Right cardiac atrium (tissue), 5 donors: Measurements from ENCODE around the gene CHST6. TPM values are rescaled to one million over a fixed set of nuclear protein-coding genes. Genes with fewer than 3 reads are reported as not detected.
"Not testable (repeated sequence)": the region's sequence is repeated elsewhere in the genome, so short reads cannot be mapped to it uniquely, and the experiment has no call there.

ENCODE experiments used
- ATAC-seq, 2 donors: fragments of 200-7000 bp; cut with Tn5 transposase; one replicate each; pipeline versions ENCODE4 v1.8.0 to v1.9.1; 2020; ENCODE audit warnings: moderate library complexity in 2 of 2, mild to moderate bottlenecking in 1 of 2
- DNase-seq, 3 donors: peaks; one replicate each; pipeline ENCODE4 v3.0.0-alpha.2; 2020
- H3K27ac ChIP-seq: one replicate; pipeline ENCODE4 v1.5.1; 2013; ENCODE audit warnings: mild to moderate bottlenecking, low read length, control low read depth, moderate library complexity
- H3K27me3 ChIP-seq: one replicate; pipeline ENCODE4 v1.6.1; 2013; ENCODE audit not compliant: control insufficient read depth, insufficient read depth
- H3K4me1 ChIP-seq: one replicate; pipeline ENCODE4 v1.6.1; 2013; ENCODE audit warnings: low read length; ENCODE audit not compliant: control insufficient read depth, insufficient read depth
- H3K4me3 ChIP-seq: one replicate; pipeline ENCODE4 v1.5.1; 2013; ENCODE audit warnings: low read length, control low read depth
- H3K9me3 ChIP-seq: one replicate; pipeline ENCODE4 v1.6.1; 2013; ENCODE audit warnings: low read length; ENCODE audit not compliant: control insufficient read depth
- WGBS: extraction: QIAGEN DNeasy Blood & Tissue Kit; methylation state at CpG from one replicate; pipeline ENCODE4 v1.1.7; 2013; 5-methylcytosine and 5-hydroxymethylcytosine counted together
- intact Hi-C, 4 donors: fragments of 100-400 bp; cut with DNase I; formaldehyde crosslinking; loops; one replicate each; pipeline versions ENCODE4 v1.11.0 to v1.14.0; 2022 to 2023
- polyA plus RNA-seq: library from polyadenylated mRNA; stranded (reverse); fragments of 200-250 nt; gene quantifications from one replicate; pipeline ENCODE4 v1.2.3, GENCODE V29; 2013
- total RNA-seq, 4 donors: library from RNA; stranded (reverse); fragmentation: NEBNext Ultra II Directional; extraction: Animal tissue kit (Norgen Biotek cat#: 25700); gene quantifications; one replicate each; pipeline ENCODE4 v1.2.1, GENCODE V29; 2021
- donor health status: healthy with polysubstance abuse.
- donor health status: DM: no; HTN: yes; CAD: no.
- donor health status: DM: no; HTN: no; CAD: no.
- donor health status: DM: no; HTN: yes; CAD: no; lungs with severe emphysema.
- donor health status: DM: yes; HTN: yes; CAD: no.

The CHST6 gene
- total and polyA plus RNA-seq, 5 donors, result 1.9 to 9.9 (median 3.6) TPM

DNA sequence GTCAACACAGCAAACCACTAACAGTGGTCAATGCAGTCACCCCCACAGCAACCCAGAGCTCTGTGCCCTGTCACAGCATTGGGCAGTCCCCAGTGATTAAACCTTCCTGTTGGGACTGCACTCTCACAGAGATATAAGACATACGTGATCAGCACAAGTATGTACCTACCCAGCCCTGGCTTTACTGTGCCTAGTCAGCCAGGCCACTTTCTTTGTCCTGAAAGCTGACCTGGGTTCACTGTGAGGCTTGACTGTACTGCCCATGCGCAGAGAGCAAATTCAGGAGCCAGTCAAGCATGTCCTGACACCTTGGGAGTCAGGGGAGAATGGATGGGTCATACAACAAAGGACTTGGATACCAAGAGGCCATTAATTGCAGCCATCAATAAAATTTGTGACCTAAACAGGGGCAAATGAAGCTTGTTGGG is 19.8 kb downstream of the CHST6 start:
- intact Hi-C loops, result loop anchor here in 3 of 4 donors (5.0 to 10.0 kb wide), 6 partner anchors 59 to 289 kb away; partner anchors contain the start of genes ADAT1 (in 1 of the 3), CHST5 (in 1 of the 3) and TMEM231 (in 1 of the 3)
- Histone ChIP-seq H3K27ac (no peak overlapping the region), H3K4me1 (no peaks in the 10 kb centered on the region), H3K4me3 (no peak overlapping the region), H3K27me3 (no peaks in the 10 kb centered on the region), H3K9me3 (no peaks in the 10 kb centered on the region)
- ATAC-seq (no peak), DNase-seq (no peak)
- WGBS, result 90% methylated on average over 2 of the region's 2 CpGs

DNA sequence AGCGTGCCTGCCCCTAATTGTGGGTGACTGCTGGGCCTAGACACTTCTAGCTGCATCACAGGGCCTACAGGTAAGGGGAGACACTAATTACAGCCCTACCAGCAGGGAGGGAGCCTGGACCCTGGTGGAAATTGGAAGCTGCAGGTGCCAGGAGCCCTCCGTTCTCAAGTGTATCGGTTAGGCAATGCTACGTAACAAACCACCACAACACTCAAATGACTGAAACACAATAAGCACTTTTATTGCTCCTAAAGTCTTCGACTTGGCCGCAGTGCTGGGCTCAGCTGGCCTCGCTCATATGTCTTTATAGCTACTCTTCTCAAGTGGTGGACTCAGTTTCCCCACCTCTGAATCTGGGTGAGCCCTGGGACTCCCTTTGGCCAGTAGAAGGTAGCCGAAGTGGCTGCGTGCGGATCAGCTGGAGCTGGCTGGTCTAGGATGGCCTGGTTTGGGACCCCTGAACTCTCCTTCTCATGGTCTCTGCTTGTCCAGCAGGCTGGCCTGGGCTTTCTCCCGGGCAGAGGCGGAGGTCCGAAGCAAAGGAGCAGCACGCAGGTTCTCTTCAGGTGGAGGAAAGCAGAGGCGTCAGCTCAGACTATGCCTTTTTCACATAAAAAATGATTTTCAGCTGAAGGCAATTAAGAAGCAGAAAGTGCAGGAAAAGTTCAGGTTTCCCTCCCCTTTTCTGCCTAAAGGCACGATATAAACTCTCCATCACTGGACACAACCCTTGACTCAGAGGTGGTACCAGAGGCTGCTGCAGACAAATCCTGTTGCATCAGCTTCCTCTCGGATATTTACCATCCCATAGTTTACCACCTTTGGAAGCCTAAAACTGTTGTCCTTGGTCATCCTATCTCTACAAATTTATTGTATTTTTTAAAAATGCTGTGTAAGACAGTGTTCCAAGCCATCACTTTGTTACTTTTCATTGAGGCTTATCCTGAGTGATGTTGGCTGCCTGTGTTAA is 22.0 kb downstream of the CHST6 start:
- WGBS, result 96% methylated on average over 17 of the region's 17 CpGs
- intact Hi-C loops, result loop anchor here in 3 of 4 donors (10.0 kb wide), 5 partner anchors 62 to 292 kb away; partner anchors contain the start of genes ADAT1 (in 1 of the 3), CHST5 (in 1 of the 3) and TMEM231 (in 1 of the 3)
- no peak for ATAC-seq

DNA sequence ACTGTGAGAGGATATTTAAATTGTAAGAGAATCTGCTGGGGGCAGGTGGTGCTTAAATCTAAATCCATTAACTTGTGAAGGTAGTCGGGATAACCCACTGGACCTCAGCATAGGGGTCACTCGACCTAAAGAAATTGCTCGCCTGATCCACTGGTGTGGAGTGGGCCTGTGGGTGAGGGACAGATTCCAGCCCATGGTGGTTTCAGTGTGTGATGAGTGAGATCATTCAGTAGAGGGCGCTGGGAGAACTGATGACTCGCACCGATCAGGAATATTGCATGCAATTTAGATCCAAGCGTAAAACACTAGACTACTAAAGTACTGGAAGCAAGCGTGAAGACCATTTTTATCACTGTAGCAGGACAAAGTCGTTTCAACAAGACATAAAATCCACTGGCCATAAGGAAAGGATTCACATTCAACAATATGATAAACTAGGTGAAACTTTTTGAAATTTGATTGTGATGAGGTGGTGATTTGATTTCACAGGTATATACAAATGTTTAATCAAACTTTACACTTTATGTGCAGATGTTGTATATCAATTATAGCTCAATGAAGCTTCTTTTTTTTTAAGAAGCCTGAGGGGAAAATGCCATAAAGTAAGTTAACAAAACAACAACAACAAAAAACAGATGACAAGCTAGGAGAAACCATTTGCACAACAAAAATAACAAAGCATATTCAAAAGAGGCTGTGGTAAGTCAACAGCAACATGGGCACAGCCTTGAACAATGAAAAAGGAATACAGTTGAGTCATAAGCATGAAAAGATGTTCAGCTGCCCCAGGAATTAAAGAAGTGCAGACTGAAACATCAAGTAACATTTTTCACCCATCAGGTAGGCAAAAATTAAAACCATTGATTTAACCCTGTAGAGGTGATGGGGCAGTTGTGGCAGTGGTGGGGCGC is 23.3 kb downstream of the CHST6 start:
- Histone ChIP-seq H3K27ac (no peak overlapping the region), H3K27me3 (no peaks in the 10 kb centered on the region), H3K4me3 (no peak overlapping the region), H3K9me3 (no peaks in the 10 kb centered on the region), H3K4me1 (no peaks in the 10 kb centered on the region)
- WGBS, result 13% methylated on average over 10 of the region's 10 CpGs
- ATAC-seq, result peak; percentile 93 to 95
- peak; percentile 42 to 71 (median 57) for DNase-seq
- intact Hi-C loops, result loop anchor here in 3 of 4 donors (10.0 kb wide), 5 partner anchors 63 to 293 kb away; partner anchors contain the start of genes ADAT1 (in 1 of the 3), CHST5 (in 1 of the 3) and TMEM231 (in 1 of the 3)

More for the DNA sequence above, 22.0 kb downstream of the CHST6 start:
- H3K9me3 ChIP-seq, result no peaks in the 10 kb centered on the region
- DNase-seq, result no peak
- no peaks in the 10 kb centered on the region for H3K27me3 ChIP-seq
- no peak overlapping the region for H3K27ac ChIP-seq
- H3K4me1 ChIP-seq, result no peaks in the 10 kb centered on the region
- no peak overlapping the region for H3K4me3 ChIP-seq

GRCh38 chr16:75466760-75467159 is 28.5 kb downstream of the CHST6 start:
- Histone ChIP-seq H3K27ac (no peak overlapping the region), H3K9me3 (no peaks in the 10 kb centered on the region), H3K4me3 (no peak overlapping the region), H3K27me3 (no peaks in the 10 kb centered on the region), H3K4me1 (no peaks in the 10 kb centered on the region)
- intact Hi-C loops, result no loop called here
- ATAC-seq, result no peak
- no peak for DNase-seq
- WGBS, result 80% methylated on average over 2 of the region's 2 CpGs

DNA sequence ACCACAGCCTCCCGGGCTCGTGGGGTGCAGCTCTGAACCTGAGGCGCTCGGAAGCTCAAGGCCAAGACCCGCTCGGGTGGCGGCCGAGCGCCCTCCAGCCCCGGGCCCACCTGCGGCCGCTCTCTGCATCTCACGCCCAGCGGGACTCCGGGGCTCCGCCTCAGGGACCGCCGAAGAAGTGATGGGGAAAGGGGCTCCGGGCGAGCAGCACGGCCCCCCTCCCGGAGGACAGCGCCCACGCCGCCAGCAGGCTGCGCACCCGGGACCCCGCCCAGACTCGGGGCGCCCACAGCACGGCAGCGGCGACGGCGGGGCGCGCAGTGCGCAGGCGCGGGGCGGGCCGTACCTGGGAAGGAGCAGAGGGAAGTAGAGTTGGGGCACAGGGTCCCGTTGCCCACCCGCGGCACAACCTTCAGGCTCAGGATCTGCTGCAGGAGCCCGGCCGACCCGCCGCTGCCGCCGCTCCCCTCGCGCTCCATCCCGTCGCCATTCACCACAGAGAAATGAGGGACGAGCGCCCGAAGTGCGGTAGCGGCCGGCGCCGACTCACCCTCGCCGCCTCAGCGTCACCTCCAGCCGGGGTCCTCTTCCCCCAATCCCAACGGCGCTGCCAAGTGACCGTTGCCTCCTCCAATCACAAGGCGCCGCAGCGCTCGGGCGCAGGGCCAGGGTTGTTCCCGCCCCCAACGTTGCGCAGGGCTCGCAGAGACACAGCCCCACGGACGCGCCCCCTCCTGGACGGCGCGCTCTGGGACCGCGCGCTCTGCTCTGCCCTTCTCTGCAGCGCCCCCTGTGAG is 30.9 kb downstream of the CHST6 start, which contains the start of gene TMEM170A:
TSS of gene TMEM170A (minus strand) at position 568 of the 797 bp plus-strand sequence. CDS start at position 479, 89 bp downstream.
- Histone ChIP-seq H3K27ac (peak within 1 kb of the TSS; percentile 91), H3K4me3 (peak within 1 kb of the TSS; percentile 82), H3K9me3 (no peaks in the 10 kb centered on the region), H3K4me1 (no peaks in the 10 kb centered on the region), H3K27me3 (no peaks in the 10 kb centered on the region)
- peak; percentile 100 for DNase-seq
- WGBS, result under 1% methylated on average over 89 of the region's 89 CpGs
- ATAC-seq, result peak; percentile 98 to 99
- intact Hi-C loops, result no loop called here

DNA sequence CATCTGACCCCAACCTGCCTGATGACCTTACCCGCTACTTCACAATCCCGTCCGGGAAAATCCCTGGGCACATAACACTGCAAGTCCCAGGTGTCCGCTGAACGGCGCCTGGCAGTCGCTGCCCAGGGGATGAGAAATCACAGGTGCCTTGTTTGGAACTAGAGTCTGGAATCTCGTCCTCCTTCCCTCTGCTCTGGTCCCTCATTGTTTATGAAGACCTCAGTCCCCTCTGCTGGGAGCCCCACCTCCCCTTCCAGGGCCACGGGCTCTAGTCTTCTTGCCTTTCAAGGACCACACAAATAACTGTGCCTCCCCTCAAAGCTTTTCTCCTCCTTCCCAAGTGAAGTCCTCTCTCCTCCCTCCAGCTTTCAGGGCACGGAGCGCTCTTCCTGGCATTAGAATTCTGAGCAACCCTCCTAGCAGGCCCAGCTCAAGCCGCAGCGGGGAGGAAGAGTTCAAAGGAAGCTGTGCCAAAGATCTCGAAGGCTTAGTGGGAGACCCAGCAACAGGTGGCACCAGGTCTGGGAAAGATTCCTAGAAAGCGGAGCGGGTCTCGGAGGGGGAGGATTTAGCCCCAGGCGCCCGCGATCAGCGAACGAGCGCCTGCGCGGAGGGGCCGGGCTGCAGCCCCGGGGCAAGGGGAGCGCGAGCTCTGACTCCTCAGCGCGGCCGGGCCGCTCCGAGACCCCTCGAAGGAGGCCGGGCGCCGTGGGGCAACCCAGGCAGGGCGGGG is 31.7 kb downstream of the CHST6 start:
- H3K4me1 ChIP-seq, H3K27me3 ChIP-seq, DNase-seq, H3K9me3 ChIP-seq, intact Hi-C loops: not testable (repeated sequence)
- H3K27ac ChIP-seq, result peak overlapping the region; percentile 91
- WGBS, result 3% methylated on average over 39 of the region's 39 CpGs
- ATAC-seq, result peak; percentile 17 to 39
- H3K4me3 ChIP-seq, result peak overlapping the region; percentile 82

DNA sequence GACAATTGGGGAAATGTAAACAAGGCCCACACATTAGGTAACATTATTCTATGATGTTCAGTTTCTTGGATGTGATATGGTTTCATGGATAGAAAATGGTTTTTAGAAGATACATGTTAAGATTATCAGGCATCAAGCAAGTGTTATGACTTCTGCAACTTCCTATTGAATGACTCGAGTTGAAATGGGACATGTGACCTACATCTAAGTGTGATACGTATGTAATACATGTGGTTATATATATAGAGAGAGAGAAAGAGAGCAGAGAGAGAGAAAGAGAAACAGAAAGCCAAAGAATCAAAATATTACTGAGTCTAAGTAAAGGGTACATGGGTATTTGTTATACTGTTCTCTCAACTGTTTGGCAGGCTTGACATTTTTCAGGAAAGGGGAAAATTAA is 32.4 kb downstream of the CHST6 start:
- 18% methylated on average over 2 of the region's 2 CpGs for WGBS
- H3K27me3 ChIP-seq, result no peaks in the 10 kb centered on the region
- H3K4me3 ChIP-seq, result no peak overlapping the region
- H3K4me1 ChIP-seq, result no peaks in the 10 kb centered on the region
- DNase-seq (no peak), ATAC-seq (no peak)
- intact Hi-C loops, result no loop called here
- H3K9me3 ChIP-seq, result no peaks in the 10 kb centered on the region
- H3K27ac ChIP-seq, result no peak overlapping the region

DNA sequence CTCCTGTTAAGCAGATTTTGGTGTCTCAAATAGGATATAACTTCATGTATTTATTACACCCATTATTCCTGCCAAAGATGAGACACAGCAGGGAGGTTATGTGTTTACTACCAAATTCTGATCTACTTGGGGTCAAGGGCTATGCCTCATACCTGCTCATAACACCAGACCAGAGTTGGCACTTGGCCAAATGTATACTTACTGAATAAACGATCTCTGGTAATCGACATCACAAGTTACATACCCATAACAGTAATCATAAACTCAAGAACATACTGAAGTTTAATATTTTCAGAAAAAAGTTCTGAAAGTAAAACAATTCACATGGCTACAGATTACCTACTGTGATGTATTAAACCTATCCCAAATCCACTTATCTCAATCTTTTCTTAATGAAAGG is 33.7 kb downstream of the CHST6 start:
- no peak overlapping the region for H3K4me3 ChIP-seq
- ATAC-seq (no peak), DNase-seq (no peak)
- no peak overlapping the region for H3K27ac ChIP-seq
- intact Hi-C loops, result no loop called here
- no peaks in the 10 kb centered on the region for H3K4me1 ChIP-seq
- no peaks in the 10 kb centered on the region for H3K9me3 ChIP-seq
- WGBS, result 82% methylated on average over 2 of the region's 2 CpGs
- H3K27me3 ChIP-seq, result no peaks in the 10 kb centered on the region

DNA sequence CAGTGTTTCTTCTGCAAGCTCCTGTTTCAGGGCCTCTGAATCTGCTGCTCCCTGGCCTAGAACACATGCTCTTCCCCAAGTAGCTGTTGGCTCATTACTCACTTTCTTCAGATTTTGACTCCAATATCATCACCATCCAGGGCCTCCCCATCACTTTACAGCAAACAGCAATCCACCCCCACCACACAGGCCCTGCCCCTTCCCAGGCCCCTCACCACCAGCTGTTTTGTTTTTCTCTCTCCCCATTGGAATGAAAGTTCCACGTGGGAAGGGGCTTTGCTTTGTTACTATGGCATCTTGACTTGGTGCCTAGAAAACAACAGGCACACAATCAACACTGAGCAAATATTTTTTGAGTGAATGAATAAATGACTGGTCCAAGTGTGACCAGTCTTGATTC is 34.8 kb downstream of the CHST6 start:
- WGBS, result 25% methylated on average over 1 of the region's 1 CpG
- intact Hi-C loops, result no loop called here

More for the DNA sequence above, 34.8 kb downstream of the CHST6 start:
- ATAC-seq (no peak), DNase-seq (no peak)
- Histone ChIP-seq H3K4me3 (no peak overlapping the region), H3K9me3 (no peaks in the 10 kb centered on the region), H3K27me3 (no peaks in the 10 kb centered on the region), H3K27ac (no peak overlapping the region), H3K4me1 (no peaks in the 10 kb centered on the region)
